Tibial nerve (tissue), 4 donors: ENCODE results near the gene SHROOM3.

ENCODE experiments used
- CTCF ChIP-seq, 5 experiments: fragments of 200-600 bp in 3 of 5; fragments of 450-650 bp in 2 of 5; sonication (generic) in 3 of 5; IDR thresholded peaks; one replicate each; pipeline ENCODE4 v1.5.1; 2016 to 2019; ENCODE audit warnings: antibody characterized with exemption in 5 of 5, mild to moderate bottlenecking in 3 of 5, moderate library complexity in 2 of 5
- EP300 ChIP-seq, 2 donors: sonication (generic); formaldehyde crosslinking; IDR thresholded peaks; one replicate each; pipeline ENCODE4 v1.6.1; 2017; ENCODE audit warnings: antibody characterized with exemption in 2 of 2, mild to moderate bottlenecking in 1 of 2
- POLR2A ChIP-seq, 2 donors: fragments of 450-650 bp; IDR thresholded peaks; one replicate each; pipeline ENCODE4 v1.6.1; 2017; ENCODE audit warnings: antibody characterized with exemption in 2 of 2, mild to moderate bottlenecking in 2 of 2, moderate library complexity in 2 of 2

GRCh38 chr4:76578002-76578560 lies 143.1 kb downstream of the SHROOM3 start:
- TF ChIP-seq CTCF (IDR thresholded peaks at IDR 0.05) (no peak), POLR2A (IDR thresholded peaks at IDR 0.05) (no peak), EP300 (IDR thresholded peaks at IDR 0.05) (no peak)
